Activated CD4-positive, alpha-beta memory T cell treated with anti-CD3 and anti-CD28 coated beads, Interleukin-2, amount 10 ng/mL, durations not matched to agents 7 days and 5 days (primary cell): ENCODE data around the gene DIPK1C. TPM values are rescaled to one million over a fixed set of nuclear protein-coding genes. Genes with fewer than 3 reads are reported as not detected.

Source experiments
- total RNA-seq, 2 experiments: library from RNA; stranded (reverse); gene quantifications; one replicate each; pipeline ENCODE4 v1.2.3, GENCODE V29; 2021

Gene DIPK1C
- total RNA-seq, 2 experiments from 2014 or later, result not detected

Other genes with a start within 250 kb of the DIPK1C start
- gene CYB5A, start 165.3 kb downstream of the DIPK1C start, total RNA-seq, result 10 to 100 TPM; 20.4 to 21.9 TPM
- not detected for gene C18orf63, start 141.5 kb downstream of the DIPK1C start, total RNA-seq
- 100 to 1,000 TPM; 141 to 143 TPM for gene CNDP2, start 39.1 kb upstream of the DIPK1C start, total RNA-seq
- gene CNDP1, start 77.2 kb upstream of the DIPK1C start, total RNA-seq, result not detected
- gene ZNF407, start 140.6 kb upstream of the DIPK1C start, total RNA-seq, result 10 to 100 TPM; 11.7 to 13.4 TPM